OCI-LY7 (cell line): ENCODE results near the gene E2F6.

Experiments used
- CTCF ChIP-seq: fragments of 200-600 bp; sonication (generic); conservative IDR thresholded peaks from 2 replicates; pipeline ENCODE4 v1.5.1; 2014; ENCODE audit warnings: mild to moderate bottlenecking, antibody characterized with exemption, low read length, moderate library complexity, mixed read lengths
- EZH2phosphoT487 ChIP-seq: fragments of 200-600 bp; sonication (generic); IDR thresholded peaks from 2 replicates; pipeline ENCODE4 v1.6.1; 2018; ENCODE audit warnings: low read depth, borderline replicate concordance, mild to moderate bottlenecking, mixed run types, antibody characterized with exemption, low read length, moderate library complexity, mixed read lengths

GRCh38 chr2:11515490-11515981, 49.6 kb upstream of the E2F6 start:
- TF ChIP-seq CTCF (no peak), EZH2phosphoT487 (no peak)
